ENCODE results near the gene ZNF385A. TPM values are rescaled to one million over a fixed set of nuclear protein-coding genes. Genes with fewer than 3 reads are reported as not detected.
A peak's percentile ranks its signal among the peaks of the same experiment; 100 is the strongest.

The ZNF385A gene
- total RNA-seq, 1 donor from 2014 or later = 24.4 TPM

DNA sequence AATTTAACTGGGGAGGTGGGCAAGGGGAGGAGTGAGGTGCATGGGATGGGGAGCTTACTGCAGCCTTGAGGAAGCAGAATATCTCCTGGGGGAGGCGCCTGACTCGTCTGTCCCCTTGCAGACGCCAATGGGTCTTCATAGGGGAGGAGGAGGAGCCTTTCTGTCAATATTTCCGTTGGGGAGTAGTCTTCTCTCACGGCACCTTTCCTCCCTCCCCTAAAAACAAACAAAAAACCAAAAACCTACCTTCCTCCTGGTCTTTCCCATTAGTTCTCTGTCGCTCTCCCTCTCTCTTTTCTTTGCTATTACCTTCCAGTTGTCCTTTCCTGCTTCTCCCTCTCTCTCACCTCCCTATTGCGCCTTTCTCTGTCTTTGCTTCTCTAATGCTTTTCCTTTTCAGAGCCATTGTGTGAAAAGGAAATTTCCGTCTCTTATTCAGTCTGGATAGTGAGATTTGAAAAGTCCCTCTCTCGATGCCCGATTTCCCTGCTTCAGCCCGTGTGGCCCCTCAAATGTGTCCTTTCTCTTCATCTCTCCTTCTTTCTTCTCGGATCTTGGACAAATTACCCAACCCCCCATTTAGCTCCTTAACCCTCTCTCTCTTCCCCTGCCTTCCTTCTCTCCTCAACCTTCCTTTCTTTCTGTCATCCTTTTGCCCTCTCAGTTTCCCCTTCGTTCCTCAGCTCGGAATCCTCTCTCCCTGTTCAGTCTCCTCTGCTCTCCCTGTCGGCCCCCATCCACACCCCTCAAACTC lies 26.2 kb downstream of the ZNF385A start:
- Histone ChIP-seq H3K9me3 (ENCODE audit: insufficient read depth, low read depth, low read length) (no peaks in the 10 kb centered on the region), H3K4me1 (ENCODE audit: insufficient read depth, low read length) (peaks cover 34% of the 10 kb centered on the region), H3K4me2 (ENCODE audit: low read length) (peak overlapping the region; percentile 100), H3K79me2 (ENCODE audit: insufficient read depth, low read length) (no peaks in the 10 kb centered on the region), H2AFZ (ENCODE audit: low read depth, low read length) (peak overlapping the region; percentile 92), H3K4me3 (ENCODE audit: insufficient read depth, low read depth, low read length) (peak overlapping the region; percentile 71), H3K36me3 (ENCODE audit: insufficient read depth, low read length) (no peaks in the 10 kb centered on the region), H3K27me3 (ENCODE audit: insufficient read depth, low read length) (no peaks in the 10 kb centered on the region), H3K9ac (ENCODE audit: low read length) (peak overlapping the region; percentile 100), H3K27ac (ENCODE audit: low read depth, low read length) (peak overlapping the region; percentile 97), H4K20me1 (ENCODE audit: insufficient read depth, low read length) (no peaks in the 10 kb centered on the region)
- Mint-ChIP-seq H3K36me3 (ENCODE audit: low read depth, unreplicated experiment) (no peaks in the 10 kb centered on the region), H3K4me3 (ENCODE audit: unreplicated experiment) (no peak overlapping the region), H3K27ac (ENCODE audit: unreplicated experiment) (no peak overlapping the region), H3K9me3 (ENCODE audit: unreplicated experiment) (no peaks in the 10 kb centered on the region), H3K27me3 (ENCODE audit: low read depth, unreplicated experiment) (peaks cover 5% of the 10 kb centered on the region), H3K4me1 (ENCODE audit: low read depth, unreplicated experiment) (peaks cover 24% of the 10 kb centered on the region)
- no peak for TF ChIP-seq EZH2 (IDR thresholded peaks at IDR 0.05; ENCODE audit: insufficient read depth, low read length)
- TF ChIP-seq, protein P1, sequence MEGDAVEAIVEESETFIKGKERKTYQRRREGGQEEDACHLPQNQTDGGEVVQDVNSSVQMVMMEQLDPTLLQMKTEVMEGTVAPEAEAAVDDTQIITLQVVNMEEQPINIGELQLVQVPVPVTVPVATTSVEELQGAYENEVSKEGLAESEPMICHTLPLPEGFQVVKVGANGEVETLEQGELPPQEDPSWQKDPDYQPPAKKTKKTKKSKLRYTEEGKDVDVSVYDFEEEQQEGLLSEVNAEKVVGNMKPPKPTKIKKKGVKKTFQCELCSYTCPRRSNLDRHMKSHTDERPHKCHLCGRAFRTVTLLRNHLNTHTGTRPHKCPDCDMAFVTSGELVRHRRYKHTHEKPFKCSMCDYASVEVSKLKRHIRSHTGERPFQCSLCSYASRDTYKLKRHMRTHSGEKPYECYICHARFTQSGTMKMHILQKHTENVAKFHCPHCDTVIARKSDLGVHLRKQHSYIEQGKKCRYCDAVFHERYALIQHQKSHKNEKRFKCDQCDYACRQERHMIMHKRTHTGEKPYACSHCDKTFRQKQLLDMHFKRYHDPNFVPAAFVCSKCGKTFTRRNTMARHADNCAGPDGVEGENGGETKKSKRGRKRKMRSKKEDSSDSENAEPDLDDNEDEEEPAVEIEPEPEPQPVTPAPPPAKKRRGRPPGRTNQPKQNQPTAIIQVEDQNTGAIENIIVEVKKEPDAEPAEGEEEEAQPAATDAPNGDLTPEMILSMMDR (IDR thresholded peaks at IDR 0.05; ENCODE audit: insufficient read depth, low read depth, low read length) = no peak
- DNase-seq (ENCODE audit: low read depth) (no peak), FAIRE-seq (no peak)

DNA sequence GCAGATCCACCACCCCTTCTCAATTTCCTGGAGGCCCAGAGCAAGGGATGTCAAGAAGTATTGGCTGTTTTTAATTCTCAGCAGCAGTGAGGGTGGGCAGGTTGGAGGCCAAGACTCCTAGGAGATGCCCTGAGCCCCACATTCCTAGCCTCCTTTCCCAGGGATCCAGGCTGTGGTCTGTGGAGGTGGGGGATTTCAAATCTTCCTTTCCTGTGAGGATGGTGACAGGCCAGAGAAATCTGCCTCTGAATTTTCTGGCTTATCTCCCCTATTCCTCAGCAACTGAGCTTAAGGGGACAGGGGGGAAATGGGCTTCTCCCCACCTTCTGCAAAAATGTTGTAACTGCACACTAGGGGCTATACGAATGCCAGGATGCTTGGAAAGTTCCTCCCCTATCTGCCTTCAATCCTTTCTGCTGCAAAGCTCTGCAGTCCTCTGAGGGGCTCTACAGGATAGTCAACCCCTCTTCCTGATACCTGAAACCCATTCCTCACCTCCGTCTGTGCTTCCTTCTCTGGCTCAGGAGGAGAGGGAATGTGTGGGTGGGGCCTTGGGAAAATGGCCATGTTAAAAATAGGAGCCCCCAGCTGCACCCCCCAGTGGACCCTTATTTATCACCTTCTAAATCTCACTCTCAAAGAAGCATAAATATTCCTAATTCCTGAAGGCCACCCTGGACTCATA lies 26.9 kb downstream of the ZNF385A start:
- Mint-ChIP-seq H3K9me3 (ENCODE audit: unreplicated experiment) (no peaks in the 10 kb centered on the region), H3K4me3 (ENCODE audit: unreplicated experiment) (no peak overlapping the region), H3K36me3 (ENCODE audit: low read depth, unreplicated experiment) (no peaks in the 10 kb centered on the region), H3K4me1 (ENCODE audit: low read depth, unreplicated experiment) (peaks cover 31% of the 10 kb centered on the region), H3K27me3 (ENCODE audit: low read depth, unreplicated experiment) (no peaks in the 10 kb centered on the region), H3K27ac (ENCODE audit: unreplicated experiment) (no peak overlapping the region)
- Histone ChIP-seq H3K79me2 (ENCODE audit: insufficient read depth, low read length) (no peaks in the 10 kb centered on the region), H3K9ac (ENCODE audit: low read length) (peak overlapping the region; percentile 100), H3K4me1 (ENCODE audit: insufficient read depth, low read length) (peaks cover 41% of the 10 kb centered on the region), H3K4me3 (ENCODE audit: insufficient read depth, low read depth, low read length) (peak overlapping the region; percentile 71), H4K20me1 (ENCODE audit: insufficient read depth, low read length) (no peaks in the 10 kb centered on the region), H3K27ac (ENCODE audit: low read depth, low read length) (no peak overlapping the region), H3K9me3 (ENCODE audit: insufficient read depth, low read depth, low read length) (no peaks in the 10 kb centered on the region), H3K4me2 (ENCODE audit: low read length) (peak overlapping the region; percentile 100), H2AFZ (ENCODE audit: low read depth, low read length) (no peak overlapping the region), H3K27me3 (ENCODE audit: insufficient read depth, low read length) (no peaks in the 10 kb centered on the region), H3K36me3 (ENCODE audit: insufficient read depth, low read length) (no peaks in the 10 kb centered on the region)
- TF ChIP-seq, protein P1 (IDR thresholded peaks at IDR 0.05; ENCODE audit: insufficient read depth, low read depth, low read length) = no peak
- no peak for TF ChIP-seq EZH2 (IDR thresholded peaks at IDR 0.05; ENCODE audit: insufficient read depth, low read length)
- FAIRE-seq = no peak
- DNase-seq (ENCODE audit: low read depth) = no peak
